ENCODE results near the gene SEMA4D.

SEMA4D gene

GRCh38 chr9:89528540-89528939 is 30.6 kb upstream of the SEMA4D start:
- no peak for DNase-seq

- no peak for DNase-seq
Observed at GRCh38 chr9:89528131-89528530, 30.2 kb upstream of the SEMA4D start.

GRCh38 chr9:89527084-89527483 is 29.2 kb upstream of the SEMA4D start:
- no peak for DNase-seq

- no peak for DNase-seq
Observed at GRCh38 chr9:89526667-89527066, 28.8 kb upstream of the SEMA4D start.

GRCh38 chr9:89525446-89526374 is 27.8 kb upstream of the SEMA4D start:
- DNase-seq, result no peak

- no peak for DNase-seq
Observed at GRCh38 chr9:89524963-89525362, 27.1 kb upstream of the SEMA4D start.

GRCh38 chr9:89523948-89524347 is 26.0 kb upstream of the SEMA4D start:
- no peak for DNase-seq

- no peak for DNase-seq
Observed at GRCh38 chr9:89522959-89523285, 25.0 kb upstream of the SEMA4D start.

GRCh38 chr9:89522261-89522958 is 24.5 kb upstream of the SEMA4D start:
- DNase-seq, result no peak

- DNase-seq, result no peak
Observed at GRCh38 chr9:89519366-89519805, 21.5 kb upstream of the SEMA4D start.

- DNase-seq, result no peak
Observed at GRCh38 chr9:89518466-89519365, 20.8 kb upstream of the SEMA4D start.

GRCh38 chr9:89515416-89515815 is 17.5 kb upstream of the SEMA4D start:
- no peak for DNase-seq

- no peak for DNase-seq
Observed at GRCh38 chr9:89514956-89515355, 17.0 kb upstream of the SEMA4D start.

- no peak for DNase-seq
Observed at GRCh38 chr9:89514337-89514736, 16.4 kb upstream of the SEMA4D start.

GRCh38 chr9:89513837-89514236 is 15.9 kb upstream of the SEMA4D start:
- no peak for DNase-seq

- DNase-seq, result no peak
Observed at GRCh38 chr9:89512382-89512781, 14.5 kb upstream of the SEMA4D start.

- DNase-seq, result no peak
Observed at GRCh38 chr9:89508951-89509615, 11.2 kb upstream of the SEMA4D start.

GRCh38 chr9:89505911-89506310 is 8.0 kb upstream of the SEMA4D start:
- DNase-seq, result peak; percentile 6

GRCh38 chr9:89505048-89505447 is 7.1 kb upstream of the SEMA4D start:
- DNase-seq, result no peak

- DNase-seq, result no peak
Observed at GRCh38 chr9:89502671-89503070, 4.8 kb upstream of the SEMA4D start.

GRCh38 chr9:89502038-89502601 is 4.2 kb upstream of the SEMA4D start:
- no peak for DNase-seq

GRCh38 chr9:89501311-89501898 is 3.5 kb upstream of the SEMA4D start:
- DNase-seq, result no peak

Measured in NCI-H774 (cell line).